8988T (cell line): ENCODE measurements around the gene CRADD.
"Not testable (repeated sequence)": the region's sequence is repeated elsewhere in the genome, so short reads cannot be mapped to it uniquely, and the experiment has no call there.

ENCODE experiments used
- DNase-seq: peaks from one replicate; pipeline ENCODE4 v3.0.0; 2011

Gene CRADD

DNA sequence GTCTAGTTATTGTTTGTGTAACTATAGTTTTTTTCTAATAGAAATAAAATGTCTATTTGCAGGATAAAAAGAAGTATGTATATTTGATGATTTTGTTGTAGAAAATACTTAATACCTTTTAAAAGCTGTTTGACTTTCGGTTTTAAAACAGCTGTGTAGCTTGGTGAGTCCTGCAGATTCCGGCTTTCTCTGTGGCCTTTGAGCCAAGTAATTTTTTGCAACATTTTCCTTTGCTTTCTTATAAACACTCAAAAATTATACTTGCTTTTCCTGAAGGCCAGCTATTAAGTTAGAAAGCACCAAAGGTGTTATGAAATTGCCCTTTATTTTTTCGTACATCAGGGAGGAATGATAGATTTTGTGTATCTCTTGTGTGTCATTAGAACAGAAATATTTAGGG, 63.6 kb downstream of the CRADD start:
- no peak for DNase-seq

DNA sequence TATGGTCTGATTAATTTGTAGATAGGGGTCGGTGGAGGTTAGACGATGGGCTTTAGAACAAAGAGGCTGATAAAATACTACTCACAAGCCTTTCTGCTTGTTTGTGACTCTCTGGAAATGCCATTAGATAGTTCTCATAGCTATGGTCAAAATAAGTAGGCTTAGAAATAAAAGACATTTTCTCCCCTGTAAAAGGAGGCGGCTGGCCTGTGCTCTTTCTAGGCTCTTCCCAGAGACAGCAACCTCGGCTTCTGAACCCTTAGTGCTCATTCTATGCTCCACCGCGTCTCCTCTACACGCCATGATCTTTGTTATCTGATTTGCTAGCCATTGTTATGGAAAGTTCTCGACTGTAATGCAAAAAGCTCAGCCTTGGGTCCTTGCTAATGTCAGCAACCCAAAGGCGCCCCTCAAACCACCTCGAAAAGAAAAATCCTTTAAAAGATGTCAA, 64.5 kb downstream of the CRADD start:
- no peak for DNase-seq

DNA sequence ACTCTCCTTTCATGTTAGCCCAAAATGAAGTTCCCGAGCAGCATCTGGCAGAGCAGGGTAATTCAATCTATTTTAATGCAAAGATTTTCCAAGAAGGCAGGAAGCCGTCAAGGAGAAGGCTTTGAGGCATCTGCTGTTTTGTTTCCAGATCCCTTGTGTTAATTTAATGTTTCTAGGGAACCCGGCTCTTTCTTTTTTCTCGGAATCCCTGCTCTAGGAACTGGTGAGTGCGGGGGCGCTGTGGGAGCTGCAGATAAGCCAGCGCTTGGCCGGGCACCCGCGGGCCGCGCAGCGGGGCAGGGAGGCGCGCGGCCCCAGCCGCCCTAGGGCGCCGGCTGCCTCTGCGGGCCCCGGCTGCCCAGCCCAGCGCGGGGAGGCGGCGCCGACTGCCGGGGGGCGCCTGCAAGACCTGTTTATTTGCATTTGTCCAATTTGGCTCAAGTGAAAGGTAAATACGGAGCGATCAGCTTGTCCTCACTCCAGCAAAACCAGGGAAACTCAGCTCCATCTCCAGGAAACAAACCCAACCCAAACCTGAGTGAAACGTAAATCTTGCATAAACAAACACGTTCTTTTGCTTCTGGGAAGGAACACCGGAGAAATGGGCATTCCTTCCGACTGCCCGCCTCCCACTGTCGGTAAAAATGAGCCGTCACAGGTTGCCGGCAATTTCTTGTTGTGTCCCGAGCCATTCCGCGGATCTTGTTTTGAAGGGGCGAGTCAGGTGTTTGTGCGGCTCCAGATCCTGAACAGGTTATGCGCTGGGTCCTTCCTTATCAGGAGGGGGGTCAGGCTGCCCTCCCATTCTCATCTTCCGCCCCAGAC, 65.1 kb downstream of the CRADD start:
- DNase-seq = peak; percentile 71

DNA sequence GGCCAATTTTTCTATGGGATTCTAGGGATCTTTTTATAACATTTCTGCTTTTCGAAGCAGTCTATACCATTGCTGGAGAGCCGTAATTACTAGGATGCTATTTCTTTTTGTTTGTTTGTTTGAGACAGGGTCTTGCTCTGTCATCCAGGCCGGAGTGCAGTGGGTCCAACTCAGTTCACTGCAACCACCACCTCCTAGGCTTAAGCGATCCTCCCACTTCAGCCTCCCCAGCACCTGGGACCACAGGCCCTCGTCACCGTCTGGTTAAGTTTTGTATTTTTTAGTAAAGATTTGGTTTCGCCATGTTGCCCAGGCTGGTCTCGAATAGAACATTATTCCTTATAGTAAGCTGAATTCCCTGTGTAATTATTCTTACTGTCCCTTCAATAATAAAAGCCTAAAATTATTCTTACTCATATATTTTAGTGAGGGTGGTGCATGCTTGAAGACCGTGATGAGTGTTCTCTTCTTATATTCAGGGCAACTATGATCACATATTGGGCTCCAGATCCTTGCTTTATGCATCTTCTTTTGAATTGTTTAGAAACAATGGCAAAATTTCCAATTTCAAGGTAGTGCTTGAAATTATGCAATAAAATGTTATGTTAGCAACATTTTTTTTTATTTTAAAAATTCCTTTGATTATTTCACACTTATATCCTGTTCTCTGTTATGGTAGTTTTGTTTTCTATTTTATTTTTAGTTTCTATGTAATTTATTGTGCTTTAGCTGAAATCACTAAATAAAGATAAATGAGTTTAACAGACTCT, 66.2 kb downstream of the CRADD start:
- DNase-seq = no peak

- DNase-seq = no peak
These were observed 67.0 kb downstream of the CRADD start for GRCh38 chr12:93743999-93744689.

- no peak for DNase-seq
These were observed 68.1 kb downstream of the CRADD start for GRCh38 chr12:93745286-93745685.

DNA sequence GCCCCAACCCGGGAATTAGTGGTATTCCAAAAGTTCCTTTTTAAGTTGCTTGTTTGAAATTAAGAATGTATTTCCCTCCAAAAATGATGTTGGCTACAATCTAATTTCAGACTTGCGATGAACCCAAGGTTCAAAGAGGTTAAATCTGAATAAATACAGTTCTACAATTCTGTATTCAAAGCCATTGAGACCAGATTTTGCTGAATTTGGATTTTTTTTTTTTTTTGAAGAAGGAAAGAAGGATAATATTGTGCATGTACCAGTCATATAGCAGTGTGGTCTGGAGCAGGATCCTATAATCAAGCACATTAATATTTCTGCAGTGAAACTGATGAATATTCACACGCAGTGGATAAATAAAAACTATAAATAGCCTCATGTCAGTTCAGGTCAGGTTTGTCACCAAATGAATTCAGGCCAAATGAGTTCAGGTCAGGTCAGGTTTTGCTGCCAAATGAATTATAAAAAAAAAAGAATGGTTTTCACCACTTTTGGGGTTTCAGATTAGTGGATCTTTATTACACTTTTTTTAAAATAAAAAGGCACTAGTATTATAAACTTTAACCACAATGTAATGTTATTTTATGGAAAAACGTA, 69.5 kb downstream of the CRADD start:
- DNase-seq = no peak

DNA sequence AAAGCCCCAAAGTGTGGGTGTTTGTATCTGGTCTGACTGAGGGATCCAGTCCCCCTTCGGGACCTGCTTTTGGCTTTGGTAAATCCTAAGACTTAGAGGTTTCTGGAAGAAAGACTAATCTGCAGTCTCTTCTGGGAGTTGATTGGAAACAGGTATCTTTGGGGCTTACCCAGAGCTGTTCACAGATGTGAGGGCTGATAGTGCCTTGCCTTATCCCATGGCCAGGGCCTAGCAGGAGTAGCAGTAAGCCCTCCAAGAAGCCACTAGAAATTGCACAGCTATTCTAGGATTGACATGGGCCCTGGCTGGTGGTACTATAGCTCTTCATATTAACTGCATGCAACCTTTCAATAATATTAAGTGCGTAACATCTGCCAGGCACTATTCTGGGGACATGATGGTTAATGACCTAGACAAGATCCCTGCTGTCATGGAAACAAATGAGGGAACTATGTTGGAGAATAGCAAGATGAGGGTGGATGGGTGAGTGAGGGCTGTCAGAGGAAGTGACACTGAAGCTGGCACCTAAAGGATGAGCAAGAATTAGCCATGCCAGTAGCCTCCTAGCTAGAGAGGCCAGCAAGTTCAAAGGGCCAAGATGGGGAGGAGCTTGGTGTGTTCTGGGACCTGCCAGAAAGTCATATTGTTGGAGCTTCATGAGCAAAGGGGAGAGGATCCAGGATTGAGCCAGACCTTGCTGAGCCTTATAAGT, 71.7 kb downstream of the CRADD start:
- no peak for DNase-seq

- DNase-seq = no peak
These were observed 72.3 kb downstream of the CRADD start for GRCh38 chr12:93749515-93749914.

GRCh38 chr12:93750056-93750455, 72.9 kb downstream of the CRADD start:
- no peak for DNase-seq

DNA sequence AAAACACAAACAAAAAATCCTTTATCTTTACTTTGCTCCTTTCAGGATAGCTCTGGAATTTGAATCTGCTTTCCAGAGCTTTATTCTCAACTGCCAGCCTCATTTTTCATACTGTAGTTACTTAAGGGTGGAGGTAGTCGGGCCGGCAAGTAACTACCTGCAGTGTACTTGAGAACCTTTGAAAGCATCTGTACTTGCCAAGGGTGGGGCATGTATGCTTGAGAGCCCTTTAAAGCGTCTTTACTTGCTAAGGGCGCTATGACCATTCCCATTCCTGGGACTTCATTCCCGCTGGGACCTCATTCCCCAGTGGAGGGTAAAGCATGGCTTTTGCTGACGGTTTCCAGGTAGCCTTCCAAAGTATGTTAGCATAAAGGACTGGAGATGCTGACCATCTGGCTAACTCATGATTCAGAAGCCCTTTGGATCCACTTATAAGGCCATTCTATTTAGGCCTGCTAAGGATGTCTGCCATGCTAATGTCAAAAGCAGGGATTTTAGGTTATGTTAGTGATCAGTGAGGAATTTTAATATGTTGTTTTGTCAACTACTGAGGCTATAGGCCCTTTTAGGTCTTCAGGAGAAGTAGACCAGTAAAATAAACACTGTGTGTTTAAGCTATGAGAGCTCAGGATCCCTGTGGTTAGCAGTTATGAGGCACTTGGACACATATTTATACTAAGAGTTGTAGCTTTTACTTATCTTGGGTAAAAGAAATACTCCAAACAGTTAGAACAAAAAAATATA, 74.9 kb downstream of the CRADD start:
- no peak for DNase-seq

DNA sequence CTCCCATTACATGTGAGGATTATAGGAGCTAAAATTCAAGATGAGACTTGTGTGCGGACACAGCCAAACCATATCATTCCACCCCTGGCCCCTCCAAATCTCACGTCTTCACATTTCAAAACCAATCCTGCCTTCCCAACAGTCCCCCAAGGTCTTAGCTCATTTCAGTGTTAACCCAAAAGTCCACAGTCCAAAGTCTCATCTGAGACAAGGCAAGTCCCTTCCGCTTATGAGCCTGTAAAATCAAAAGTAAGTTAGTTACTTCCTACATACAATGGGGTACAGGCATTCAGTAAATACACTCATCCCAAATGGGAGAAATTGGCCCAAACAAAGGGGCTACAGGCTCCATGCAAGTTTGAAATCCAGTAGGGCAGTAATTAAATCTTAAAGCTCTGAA, 76.1 kb downstream of the CRADD start:
- DNase-seq = no peak

GRCh38 chr12:93753838-93754429, 76.8 kb downstream of the CRADD start:
- DNase-seq = no peak

DNA sequence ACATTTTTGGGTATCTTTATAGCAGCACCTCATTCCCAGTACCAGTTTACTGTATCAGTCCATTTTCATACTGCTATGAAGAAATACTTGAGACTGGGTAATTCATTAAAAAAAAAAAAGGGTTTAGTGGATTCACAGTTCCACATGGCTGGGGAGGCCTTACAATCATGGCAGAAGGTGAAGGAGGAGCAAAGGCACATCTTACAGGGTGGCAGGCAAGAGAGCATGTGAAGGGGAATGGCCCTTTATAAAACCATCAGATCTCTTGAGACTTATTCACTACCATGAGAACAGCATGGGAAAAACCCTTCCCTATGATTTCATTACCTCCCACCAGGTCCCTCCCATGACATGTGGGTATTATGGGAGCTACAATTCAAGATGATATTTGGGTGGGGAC, 77.7 kb downstream of the CRADD start:
- not testable (repeated sequence) for DNase-seq

GRCh38 chr12:93756288-93756687, 79.1 kb downstream of the CRADD start:
- DNase-seq = no peak

- DNase-seq = no peak
These were observed 80.9 kb downstream of the CRADD start for GRCh38 chr12:93757792-93758694.

GRCh38 chr12:93758801-93759373, 81.7 kb downstream of the CRADD start:
- no peak for DNase-seq

DNA sequence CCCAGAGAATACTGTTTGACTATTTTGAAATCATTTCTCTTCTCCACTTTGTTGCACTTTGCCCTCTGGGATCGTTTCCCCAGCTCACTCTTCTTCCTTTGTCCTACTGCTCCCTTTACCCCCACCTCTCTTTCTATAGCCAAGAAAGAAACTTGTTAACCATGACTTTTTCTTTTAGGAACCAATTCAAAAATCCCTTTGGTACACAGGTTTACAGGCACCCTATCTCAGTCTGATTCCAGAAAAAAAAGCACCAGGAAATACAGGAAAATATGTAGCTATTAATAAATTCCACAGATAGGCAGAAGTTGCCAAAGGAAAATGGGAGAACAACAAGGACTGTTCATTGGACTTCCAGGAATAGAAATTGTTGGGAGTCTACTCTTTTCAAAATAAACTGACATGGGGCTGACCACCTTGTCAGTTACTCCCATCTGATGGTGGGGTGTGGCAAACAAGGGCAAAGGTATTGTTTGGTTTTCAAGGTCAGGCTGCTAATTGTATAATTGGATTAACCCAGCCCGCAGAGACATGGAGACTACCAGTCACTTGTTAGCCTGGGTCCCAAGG, 82.4 kb downstream of the CRADD start:
- DNase-seq = no peak

- no peak for DNase-seq
These were observed 83.2 kb downstream of the CRADD start for GRCh38 chr12:93760275-93760875.
